HepG2 (cell line): Measurements from ENCODE around the gene ZCCHC3. TPM values are rescaled to one million over a fixed set of nuclear protein-coding genes. Genes with fewer than 3 reads are reported as not detected.

ENCODE experiments used
- ARID2 ChIP-seq: sonication (generic); formaldehyde crosslinking; IDR thresholded peaks from 2 replicates; pipeline ENCODE4 v1.8.1; 2022; ENCODE audit warnings: mild to moderate bottlenecking, missing genetic modification reagents, borderline replicate concordance
- ERF ChIP-seq: IDR thresholded peaks from 2 replicates; pipeline ENCODE4 v1.6.1; 2018; ENCODE audit warnings: missing biosample characterization, missing genetic modification reagents
- HDAC1 ChIP-seq: sonication (generic); formaldehyde crosslinking; IDR thresholded peaks from 2 replicates; pipeline ENCODE4 v1.5.1; 2020; ENCODE audit warnings: mild to moderate bottlenecking, missing genetic modification reagents
- HNF4G ChIP-seq, 2 experiments: sonication (generic) in 1 of 2; formaldehyde crosslinking in 1 of 2; IDR thresholded peaks; 2 replicates each; pipeline versions ENCODE4 v1.4.0 to v1.6.1; 2011 to 2020; ENCODE audit warnings: borderline replicate concordance in 2 of 2, low read depth in 2 of 2, mild to moderate bottlenecking in 2 of 2, low read length in 1 of 2, missing genetic modification reagents in 1 of 2, moderate library complexity in 1 of 2
- NFKBIZ ChIP-seq: IDR thresholded peaks from 2 replicates; pipeline ENCODE4 v1.6.1; 2018; ENCODE audit warnings: missing genetic modification reagents, missing compliant biosample characterization
- POLR2G ChIP-seq: fragments of 200-400 bp; formaldehyde crosslinking; IDR thresholded peaks from 2 replicates; pipeline ENCODE4 v1.6.1; 2018; ENCODE audit warnings: mild to moderate bottlenecking, low read depth, low read length, moderate library complexity
- SRSF4 ChIP-seq: fragments of 200-400 bp; formaldehyde crosslinking; IDR thresholded peaks from one replicate; pipeline ENCODE4 v1.6.1; 2018; ENCODE audit warnings: mild to moderate bottlenecking, low read depth, low read length, moderate library complexity; ENCODE audit not compliant: poor library complexity, severe bottlenecking
- ZBTB20 ChIP-seq: sonication (generic); formaldehyde crosslinking; IDR thresholded peaks from 2 replicates; pipeline ENCODE4 v1.8.1; 2023; ENCODE audit warnings: missing genetic modification reagents, low read depth, mild to moderate bottlenecking, borderline replicate concordance
- ZEB1 ChIP-seq: IDR thresholded peaks from 2 replicates; pipeline ENCODE4 v1.6.1; 2012; ENCODE audit warnings: mild to moderate bottlenecking, low read depth, inconsistent platforms; ENCODE audit not compliant: insufficient replicate concordance
- ZFP82 ChIP-seq: sonication (generic); formaldehyde crosslinking; IDR thresholded peaks from 2 replicates; pipeline ENCODE4 v1.5.1; 2020; ENCODE audit warnings: mild to moderate bottlenecking, missing genetic modification reagents, borderline replicate concordance
- ZNF160 ChIP-seq: sonication (generic); formaldehyde crosslinking; IDR thresholded peaks from 2 replicates; pipeline ENCODE4 v1.8.0; 2022; ENCODE audit warnings: mild to moderate bottlenecking, inconsistent platforms, missing genetic modification reagents
- ZNF274 ChIP-seq: sonication (generic); formaldehyde crosslinking; IDR thresholded peaks from 2 replicates; pipeline ENCODE4 v1.5.1; 2020; ENCODE audit warnings: mild to moderate bottlenecking, missing genetic modification reagents
- ZNF441 ChIP-seq: sonication (generic); formaldehyde crosslinking; IDR thresholded peaks from 2 replicates; pipeline ENCODE4 v1.7.0; 2021; ENCODE audit warnings: missing genetic modification reagents, borderline replicate concordance
- ZNF570 ChIP-seq: sonication (generic); formaldehyde crosslinking; IDR thresholded peaks from 2 replicates; pipeline ENCODE4 v1.4.0; 2020; ENCODE audit warnings: mild to moderate bottlenecking, missing genetic modification reagents, borderline replicate concordance
- ZNF652 ChIP-seq: IDR thresholded peaks from 2 replicates; pipeline ENCODE4 v1.6.1; 2016; ENCODE audit warnings: low read depth, borderline replicate concordance
- ZNF75D ChIP-seq: sonication (generic); formaldehyde crosslinking; IDR thresholded peaks from 2 replicates; pipeline ENCODE4 v1.8.1; 2023; ENCODE audit warnings: missing genetic modification reagents, mild to moderate bottlenecking, borderline replicate concordance
- ZNF883 ChIP-seq: sonication (generic); formaldehyde crosslinking; IDR thresholded peaks from 2 replicates; pipeline ENCODE4 v1.5.1; 2020; ENCODE audit warnings: mild to moderate bottlenecking, missing genetic modification reagents; ENCODE audit errors: not compliant biosample characterization
- ZSCAN29 ChIP-seq: sonication (generic); formaldehyde crosslinking; conservative IDR thresholded peaks from 2 replicates; pipeline ENCODE4 v1.4.0; 2020; ENCODE audit warnings: mild to moderate bottlenecking, missing genetic modification reagents
- polyA plus RNA-seq, 8 experiments: library from polyadenylated mRNA; depleted of rRNA in 3 of 8; stranded (reverse) in 7 of 8; unstranded in 1 of 8; fragments of >200 nt; fragmentation: Illumina TruSeq in 4 of 8; extraction: Trizol in 4 of 8; gene quantifications; 2 replicates each; pipeline versions ENCODE4 v1.2.1 to v1.2.3, GENCODE V29; 2011 to 2016; ENCODE audit warnings: low read depth in 4 of 8, missing spikeins in 1 of 8, mixed read lengths in 1 of 8; ENCODE audit not compliant: insufficient read depth in 1 of 8
- total RNA-seq, 5 experiments: library from RNA; depleted of rRNA; stranded (reverse); fragments of >200 nt; fragmentation: Illumina TruSeq; extraction: Trizol; gene quantifications; 2 replicates each; pipeline ENCODE4 v1.2.3, GENCODE V29; 2016; ENCODE audit warnings: low read depth in 1 of 5
- TF ChIP-seq, protein P1 (sequence below): sonication (generic); formaldehyde crosslinking; IDR thresholded peaks from 2 replicates; pipeline ENCODE4 v1.9.0; 2021; ENCODE audit warnings: missing genetic modification reagents, borderline replicate concordance
- TF ChIP-seq, protein P2 (sequence below): sonication (generic); formaldehyde crosslinking; IDR thresholded peaks from 2 replicates; pipeline ENCODE4 v1.4.0; 2020; ENCODE audit warnings: missing genetic modification reagents
- TF ChIP-seq, protein P3 (sequence below): sonication (generic); formaldehyde crosslinking; IDR thresholded peaks from 2 replicates; pipeline ENCODE4 v1.5.1; 2020; ENCODE audit warnings: missing genetic modification reagents, mild to moderate bottlenecking, borderline replicate concordance
- TF ChIP-seq, protein P4 (sequence below): sonication (generic); formaldehyde crosslinking; IDR thresholded peaks from 2 replicates; pipeline ENCODE4 v1.4.0; 2020; ENCODE audit warnings: mild to moderate bottlenecking, low read depth, missing genetic modification reagents
- TF ChIP-seq, protein P5 (sequence below): sonication (generic); formaldehyde crosslinking; IDR thresholded peaks from 2 replicates; pipeline ENCODE4 v1.4.0; 2020; ENCODE audit warnings: mild to moderate bottlenecking, missing genetic modification reagents

The ZCCHC3 gene
- total and polyA plus RNA-seq, 2 of the 13 experiments (the other 11 are each of a cell fraction or from before 2014, with no cell fraction given), result 46.6 to 63.0 TPM

DNA sequence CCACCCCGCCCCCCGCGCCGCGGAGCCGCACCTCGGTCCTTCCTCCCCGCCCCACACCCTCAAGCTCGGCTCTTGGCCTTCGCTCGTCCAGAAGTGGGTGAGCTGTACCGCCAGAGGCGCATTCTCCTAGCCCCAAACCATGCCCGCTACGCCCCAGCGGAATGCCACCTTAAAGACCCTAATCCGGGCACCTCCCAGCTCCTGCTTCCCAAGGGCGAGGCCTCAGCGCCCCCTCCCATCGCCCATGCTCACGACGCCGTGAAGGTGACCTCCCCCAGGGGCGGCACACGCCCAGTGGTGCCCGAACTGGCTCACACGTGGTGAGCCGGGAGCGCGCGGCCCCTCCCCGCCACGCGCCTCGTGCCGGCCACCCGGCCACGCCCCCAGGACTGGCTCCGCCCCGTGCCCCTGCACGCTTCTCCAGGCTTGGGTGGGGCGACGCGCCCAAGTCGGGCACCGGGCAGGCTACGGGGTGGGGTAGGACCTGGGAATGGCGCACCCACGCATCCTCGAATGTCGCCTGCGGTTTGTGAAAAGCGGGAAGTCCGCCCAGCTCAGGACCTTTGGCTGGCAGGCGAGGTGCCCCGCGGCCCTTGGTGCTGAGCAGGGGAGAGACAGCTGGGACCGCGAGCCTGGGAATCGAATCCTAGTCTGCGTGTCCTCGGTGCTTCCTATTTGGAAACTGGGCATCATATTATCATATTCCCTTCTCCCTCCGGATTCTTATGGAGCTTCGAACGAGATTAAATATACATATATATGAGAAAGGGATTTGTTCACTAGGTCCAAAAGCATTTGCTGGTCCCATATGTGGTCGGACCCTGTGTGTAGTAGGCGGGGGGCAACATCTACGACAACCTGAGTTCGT, 27.0 kb downstream of the ZCCHC3 start (continued):
- TF ChIP-seq, protein P1, sequence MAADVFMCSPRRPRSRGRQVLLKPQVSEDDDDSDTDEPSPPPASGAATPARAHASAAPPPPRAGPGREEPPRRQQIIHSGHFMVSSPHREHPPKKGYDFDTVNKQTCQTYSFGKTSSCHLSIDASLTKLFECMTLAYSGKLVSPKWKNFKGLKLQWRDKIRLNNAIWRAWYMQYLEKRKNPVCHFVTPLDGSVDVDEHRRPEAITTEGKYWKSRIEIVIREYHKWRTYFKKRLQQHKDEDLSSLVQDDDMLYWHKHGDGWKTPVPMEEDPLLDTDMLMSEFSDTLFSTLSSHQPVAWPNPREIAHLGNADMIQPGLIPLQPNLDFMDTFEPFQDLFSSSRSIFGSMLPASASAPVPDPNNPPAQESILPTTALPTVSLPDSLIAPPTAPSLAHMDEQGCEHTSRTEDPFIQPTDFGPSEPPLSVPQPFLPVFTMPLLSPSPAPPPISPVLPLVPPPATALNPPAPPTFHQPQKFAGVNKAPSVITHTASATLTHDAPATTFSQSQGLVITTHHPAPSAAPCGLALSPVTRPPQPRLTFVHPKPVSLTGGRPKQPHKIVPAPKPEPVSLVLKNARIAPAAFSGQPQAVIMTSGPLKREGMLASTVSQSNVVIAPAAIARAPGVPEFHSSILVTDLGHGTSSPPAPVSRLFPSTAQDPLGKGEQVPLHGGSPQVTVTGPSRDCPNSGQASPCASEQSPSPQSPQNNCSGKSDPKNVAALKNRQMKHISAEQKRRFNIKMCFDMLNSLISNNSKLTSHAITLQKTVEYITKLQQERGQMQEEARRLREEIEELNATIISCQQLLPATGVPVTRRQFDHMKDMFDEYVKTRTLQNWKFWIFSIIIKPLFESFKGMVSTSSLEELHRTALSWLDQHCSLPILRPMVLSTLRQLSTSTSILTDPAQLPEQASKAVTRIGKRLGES (CRISPR knock-in tag), result peak; percentile 94
- TF ChIP-seq ZNF883 (CRISPR knock-in tag) (peak; percentile 92), ZNF274 (peak; percentile 96), ZNF75D (no peak), POLR2G (peak; percentile 87), ZNF652 (CRISPR knock-in tag) (no peak; the same call in 1 of the 2 replicates), HNF4G (IDR thresholded peaks at IDR 0.05; ENCODE audit: borderline replicate concordance, low read depth, low read length) (no peak), HNF4G (CRISPR knock-in tag; IDR thresholded peaks at IDR 0.05; ENCODE audit: borderline replicate concordance, low read depth) (peak; percentile 90), HDAC1 (peak; percentile 99), ARID2 (no peak), ZNF441 (CRISPR knock-in tag) (peak; percentile 79), NFKBIZ (CRISPR knock-in tag) (peak; percentile 80; the same call in 1 of the 2 replicates), ERF (peak; percentile 96), ZNF570 (CRISPR knock-in tag) (peak; percentile 78), ZSCAN29 (peak; percentile 91), ZBTB20 (peak; percentile 92), ZEB1 (no peak), ZNF160 (CRISPR knock-in tag) (peak; percentile 96), ZFP82 (CRISPR knock-in tag) (no peak), SRSF4 (peak; percentile 54)
- TF ChIP-seq, protein P2, sequence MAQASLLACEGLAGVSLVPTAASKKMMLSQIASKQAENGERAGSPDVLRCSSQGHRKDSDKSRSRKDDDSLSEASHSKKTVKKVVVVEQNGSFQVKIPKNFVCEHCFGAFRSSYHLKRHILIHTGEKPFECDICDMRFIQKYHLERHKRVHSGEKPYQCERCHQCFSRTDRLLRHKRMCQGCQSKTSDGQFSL (CRISPR knock-in tag), result peak; percentile 95
- TF ChIP-seq, protein P3, sequence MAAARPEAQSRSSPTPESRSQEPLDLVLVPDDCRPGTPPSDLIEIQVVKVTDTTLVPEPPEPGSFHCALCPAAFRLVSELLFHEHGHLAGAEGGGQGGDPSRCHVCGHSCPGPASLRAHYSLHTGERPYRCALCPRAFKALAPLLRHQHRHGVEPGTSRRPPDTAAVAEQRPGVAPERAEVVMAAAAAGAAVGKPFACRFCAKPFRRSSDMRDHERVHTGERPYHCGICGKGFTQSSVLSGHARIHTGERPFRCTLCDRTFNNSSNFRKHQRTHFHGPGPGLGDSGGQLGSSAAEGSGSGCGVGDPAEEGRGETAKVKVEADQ (CRISPR knock-in tag), result no peak; the same call in 1 of the 2 replicates
- TF ChIP-seq, protein P4, sequence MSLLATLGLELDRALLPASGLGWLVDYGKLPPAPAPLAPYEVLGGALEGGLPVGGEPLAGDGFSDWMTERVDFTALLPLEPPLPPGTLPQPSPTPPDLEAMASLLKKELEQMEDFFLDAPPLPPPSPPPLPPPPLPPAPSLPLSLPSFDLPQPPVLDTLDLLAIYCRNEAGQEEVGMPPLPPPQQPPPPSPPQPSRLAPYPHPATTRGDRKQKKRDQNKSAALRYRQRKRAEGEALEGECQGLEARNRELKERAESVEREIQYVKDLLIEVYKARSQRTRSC (CRISPR knock-in tag), result peak; percentile 63; the same call in 1 of the 2 replicates
- TF ChIP-seq, protein P5, sequence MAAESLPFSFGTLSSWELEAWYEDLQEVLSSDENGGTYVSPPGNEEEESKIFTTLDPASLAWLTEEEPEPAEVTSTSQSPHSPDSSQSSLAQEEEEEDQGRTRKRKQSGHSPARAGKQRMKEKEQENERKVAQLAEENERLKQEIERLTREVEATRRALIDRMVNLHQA (CRISPR knock-in tag), result peak; percentile 85; the same call in 1 of the 2 replicates
